K562 (cell line): ENCODE measurements around the gene ARHGAP42. TPM values are rescaled to one million over a fixed set of nuclear protein-coding genes. Genes with fewer than 3 reads are reported as not detected.

Experiments used
- ATAC-seq: fragments of 200-7000 bp; cut with Tn5 transposase; 3 replicates; pipeline ENCODE4 v1.9.1; 2020; ENCODE audit warnings: moderate library complexity
- BruUV-seq: library from RNA; stranded (reverse); fragments of 400-500 nt; replicated peaks from 2 replicates; lab custom pipeline; 2021; lab: Mats Ljungman, UMichigan
- CTCF ChIA-PET: fragments of 300-600 bp; formaldehyde crosslinking; extraction: SDS; loops from one replicate; lab custom pipeline; 2021; ENCODE audit warnings: low intra/inter-chr PET ratio; lab: Yijun Ruan, JAX
- POLR2A ChIA-PET: fragments of 300-600, 350-650 bp; sonication (Branson Sonifier 250); formaldehyde crosslinking; extraction: SDS; loops from one replicate; lab custom pipeline; 2021; ENCODE audit warnings: antibody characterized with exemption, inconsistent platforms; lab: Yijun Ruan, JAX
- DNase-seq, 4 experiments: peaks; one replicate each; pipeline versions ENCODE4 v3.0.0 to v3.0.0-alpha.2; 2011 to 2018; ENCODE audit warnings: low spot score in 3 of 4, mixed read lengths in 3 of 4; ENCODE audit errors: extremely low read depth in 1 of 4
- FAIRE-seq: peaks from 2 replicates; lab custom pipeline; 2011; peaks lifted over from hg19 to GRCh38; lab: Jason Lieb, UNC
- H2AFZ ChIP-seq: 2 replicates; pipeline ENCODE4 v1.6.0; 2011; ENCODE audit warnings: low read depth, low read length, control low read depth, inconsistent platforms
- H3K27ac ChIP-seq: fragments of 200-600 bp; 3 replicates; pipeline ENCODE4 v1.8.0; 2011; ENCODE audit warnings: low read depth, mild to moderate bottlenecking, control low read depth, inconsistent platforms, low read length, moderate library complexity, mixed read lengths; ENCODE audit errors: extremely low read depth
- H3K27me3 ChIP-seq, 2 experiments: fragments of 300-600 bp in 1 of 2; 2 replicates in 1 of 2; 3 replicates in 1 of 2; pipeline versions ENCODE4 v1.6.0 to v1.8.0; 2011; ENCODE audit warnings: inconsistent platforms in 2 of 2, low read length in 2 of 2, mild to moderate bottlenecking in 1 of 2, mixed read lengths in 1 of 2, moderate library complexity in 1 of 2; ENCODE audit not compliant: control insufficient read depth in 2 of 2, insufficient read depth in 2 of 2
- H3K36me3 ChIP-seq: fragments of 300-600 bp; 3 replicates; pipeline ENCODE4 v1.8.0; 2011; ENCODE audit warnings: mild to moderate bottlenecking, low read length, inconsistent platforms; ENCODE audit not compliant: control insufficient read depth, insufficient read depth
- H3K4me1 ChIP-seq, 2 experiments: fragments of 200-600 bp in 1 of 2; replicated peaks in 1 of 2; 2 replicates in 1 of 2; 3 replicates in 1 of 2; pipeline versions ENCODE4 v1.5.1 to v1.8.0; 2011; ENCODE audit warnings: inconsistent platforms in 2 of 2, low read length in 2 of 2, mild to moderate bottlenecking in 1 of 2, mixed read lengths in 1 of 2, moderate library complexity in 1 of 2; ENCODE audit not compliant: control insufficient read depth in 2 of 2, insufficient read depth in 2 of 2
- H3K4me2 ChIP-seq: 2 replicates; pipeline ENCODE4 v1.6.1; 2011; ENCODE audit warnings: low read length, control low read depth, inconsistent platforms, mixed read lengths; ENCODE audit not compliant: insufficient read depth
- H3K4me3 ChIP-seq: fragments of 200-600 bp; sonication (generic), shearing (Covaris generic); 2 replicates; pipeline ENCODE4 v1.5.1; 2016; ENCODE audit warnings: control low read depth, inconsistent platforms
- H3K79me2 ChIP-seq: fragments of 200-600 bp; 3 replicates; pipeline ENCODE4 v1.8.0; 2011; ENCODE audit warnings: low read length, inconsistent platforms; ENCODE audit not compliant: control insufficient read depth, insufficient read depth
- H3K9ac ChIP-seq, 2 experiments: 2 replicates each; pipeline versions ENCODE4 v1.6.0 to v1.6.1; 2011; ENCODE audit warnings: low read depth in 2 of 2, low read length in 2 of 2, control low read depth in 1 of 2, inconsistent platforms in 1 of 2, mild to moderate bottlenecking in 1 of 2, mixed read lengths in 1 of 2; ENCODE audit not compliant: insufficient read depth in 1 of 2
- H3K9me1 ChIP-seq: one replicate; pipeline ENCODE4 v1.6.0; 2011; ENCODE audit warnings: inconsistent platforms, mild to moderate bottlenecking, low read length, moderate library complexity; ENCODE audit not compliant: control insufficient read depth, insufficient read depth
- H3K9me3 ChIP-seq: replicated peaks from 2 replicates; pipeline ENCODE4 v1.5.1; 2011; ENCODE audit warnings: low read depth, low read length, inconsistent platforms; ENCODE audit not compliant: control insufficient read depth, insufficient read depth
- H4K20me1 ChIP-seq: replicated peaks from 2 replicates; pipeline ENCODE4 v1.6.1; 2011; ENCODE audit warnings: low read length, inconsistent platforms, mixed read lengths; ENCODE audit not compliant: control insufficient read depth, insufficient read depth
- NCOA6 ChIP-seq: fragments of 450-650 bp; IDR thresholded peaks from 2 replicates; pipeline ENCODE4 v1.6.1; 2017; ENCODE audit warnings: mild to moderate bottlenecking
- PRPF4 ChIP-seq: fragments of 200-400 bp; formaldehyde crosslinking; IDR thresholded peaks from one replicate; pipeline ENCODE4 v1.6.1; 2017; ENCODE audit warnings: low read length, low read depth, mild to moderate bottlenecking; ENCODE audit not compliant: insufficient read depth, poor library complexity, severe bottlenecking
- RBM25 ChIP-seq: fragments of 200-400 bp; formaldehyde crosslinking; IDR thresholded peaks from 2 replicates; pipeline ENCODE4 v1.6.1; 2018; ENCODE audit warnings: low read length, low read depth, moderate library complexity; ENCODE audit not compliant: severe bottlenecking
- RHOXF2B ChIP-seq: fragments of 250-450 bp; sonication (Bioruptor Pico); conservative IDR thresholded peaks from 2 replicates; pipeline ENCODE4 v1.5.1; 2021
- ZBTB7A ChIP-seq: IDR thresholded peaks from 2 replicates; pipeline ENCODE4 v1.6.1; 2011; ENCODE audit warnings: low read depth, mild to moderate bottlenecking, low read length, moderate library complexity, borderline replicate concordance; ENCODE audit not compliant: control insufficient read depth
- ZNF324 ChIP-seq: fragments of 250-450 bp; sonication (Bioruptor Pico); IDR thresholded peaks from 2 replicates; pipeline ENCODE4 v1.4.0; 2020; ENCODE audit warnings: mild to moderate bottlenecking
- WGBS: fragments of 100-300 bp; shearing (Covaris generic); methylation state at CpG from one replicate; pipeline ENCODE4 v1.1.6; 2016; ENCODE audit warnings: low coverage, mixed read lengths; ENCODE audit not compliant: insufficient coverage; ENCODE audit errors: missing lambda C conversion rate; 5-methylcytosine and 5-hydroxymethylcytosine counted together
- in situ Hi-C: fragments of 300-500 bp; cut with MboI; formaldehyde crosslinking; loops from 4 replicates; pipeline ENCODE4 v1.15.0; 2018; ENCODE audit warnings: inconsistent platforms, mixed read lengths
- intact Hi-C: fragments of 100-400 bp; cut with micrococcal nuclease; formaldehyde crosslinking; loops from 2 replicates; pipeline ENCODE4 v1.14.2; 2022
- polyA plus RNA-seq, 8 experiments: library from polyadenylated mRNA; depleted of rRNA in 4 of 8; stranded (reverse) in 5 of 8; unstranded in 3 of 8; fragments of >200 nt; fragmentation: Nextera tagmentation in 2 of 8; fragmentation: Illumina TruSeq in 1 of 8; extraction: Ambion mirVana in 2 of 8; extraction: Trizol in 1 of 8; gene quantifications; 2 replicates each; pipeline versions ENCODE4 v1.2.1 to v1.2.3, GENCODE V29; 2011 to 2014; ENCODE audit warnings: inconsistent platforms in 1 of 8, missing spikeins in 1 of 8
- total RNA-seq, 7 experiments: library from RNA; depleted of rRNA in 6 of 7; stranded (reverse); fragments of >200 nt in 6 of 7; fragmentation: Illumina TruSeq in 2 of 7; extraction: Trizol in 2 of 7; gene quantifications; 2 replicates each; pipeline versions ENCODE4 v1.2.1 to v1.2.3, GENCODE V29; 2011 to 2021; ENCODE audit warnings: low replicate concordance in 1 of 7
- TF ChIP-seq, protein P1 (sequence below): sonication (generic); formaldehyde crosslinking; IDR thresholded peaks from 2 replicates; pipeline ENCODE4 v1.8.0; 2022; ENCODE audit warnings: mild to moderate bottlenecking, missing genetic modification reagents
- TF ChIP-seq, protein P2 (sequence below): fragments of 200-400 bp; formaldehyde crosslinking; IDR thresholded peaks from 2 replicates; pipeline ENCODE4 v1.6.1; 2017; ENCODE audit warnings: mild to moderate bottlenecking, low read depth, low read length, moderate library complexity
- TF ChIP-seq, protein P3 (sequence below): fragments of 250-450 bp; sonication (Bioruptor Pico); IDR thresholded peaks from 2 replicates; pipeline ENCODE4 v1.5.0; 2022; ENCODE audit warnings: mild to moderate bottlenecking
- TF ChIP-seq, protein P4 (sequence below): fragments of 250-450 bp; sonication (Bioruptor Pico); IDR thresholded peaks from 2 replicates; pipeline ENCODE4 v1.8.0; 2021; ENCODE audit warnings: moderate library complexity, mild to moderate bottlenecking, inconsistent platforms

ARHGAP42 gene
- total and polyA plus RNA-seq, 9 of the 15 experiments (the other 6 are each of a cell fraction or from before 2014, with no cell fraction given) = 0.95 to 6.1 (median 2.4) TPM

DNA sequence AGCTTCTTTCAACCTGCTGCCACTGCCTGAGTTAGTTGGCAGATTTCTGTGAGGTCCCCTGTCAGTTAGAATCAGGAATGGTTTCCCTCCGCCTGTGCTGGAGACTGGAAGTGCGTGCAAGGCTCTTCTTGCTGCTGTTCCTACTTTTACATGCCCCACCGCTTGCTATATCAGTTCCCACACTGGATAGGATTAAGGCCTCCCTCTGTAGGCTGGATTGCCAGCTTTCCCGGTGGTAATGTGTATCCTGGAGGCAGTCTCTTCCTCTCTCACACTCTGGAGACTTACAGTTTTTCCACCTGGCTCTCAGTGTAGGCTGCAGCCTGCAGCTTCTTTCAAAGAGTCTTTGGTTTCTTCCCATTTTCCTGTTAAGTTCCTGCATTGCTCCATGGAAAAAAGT, 66.5 kb downstream of the ARHGAP42 start (continued):
- TF ChIP-seq, protein P1, sequence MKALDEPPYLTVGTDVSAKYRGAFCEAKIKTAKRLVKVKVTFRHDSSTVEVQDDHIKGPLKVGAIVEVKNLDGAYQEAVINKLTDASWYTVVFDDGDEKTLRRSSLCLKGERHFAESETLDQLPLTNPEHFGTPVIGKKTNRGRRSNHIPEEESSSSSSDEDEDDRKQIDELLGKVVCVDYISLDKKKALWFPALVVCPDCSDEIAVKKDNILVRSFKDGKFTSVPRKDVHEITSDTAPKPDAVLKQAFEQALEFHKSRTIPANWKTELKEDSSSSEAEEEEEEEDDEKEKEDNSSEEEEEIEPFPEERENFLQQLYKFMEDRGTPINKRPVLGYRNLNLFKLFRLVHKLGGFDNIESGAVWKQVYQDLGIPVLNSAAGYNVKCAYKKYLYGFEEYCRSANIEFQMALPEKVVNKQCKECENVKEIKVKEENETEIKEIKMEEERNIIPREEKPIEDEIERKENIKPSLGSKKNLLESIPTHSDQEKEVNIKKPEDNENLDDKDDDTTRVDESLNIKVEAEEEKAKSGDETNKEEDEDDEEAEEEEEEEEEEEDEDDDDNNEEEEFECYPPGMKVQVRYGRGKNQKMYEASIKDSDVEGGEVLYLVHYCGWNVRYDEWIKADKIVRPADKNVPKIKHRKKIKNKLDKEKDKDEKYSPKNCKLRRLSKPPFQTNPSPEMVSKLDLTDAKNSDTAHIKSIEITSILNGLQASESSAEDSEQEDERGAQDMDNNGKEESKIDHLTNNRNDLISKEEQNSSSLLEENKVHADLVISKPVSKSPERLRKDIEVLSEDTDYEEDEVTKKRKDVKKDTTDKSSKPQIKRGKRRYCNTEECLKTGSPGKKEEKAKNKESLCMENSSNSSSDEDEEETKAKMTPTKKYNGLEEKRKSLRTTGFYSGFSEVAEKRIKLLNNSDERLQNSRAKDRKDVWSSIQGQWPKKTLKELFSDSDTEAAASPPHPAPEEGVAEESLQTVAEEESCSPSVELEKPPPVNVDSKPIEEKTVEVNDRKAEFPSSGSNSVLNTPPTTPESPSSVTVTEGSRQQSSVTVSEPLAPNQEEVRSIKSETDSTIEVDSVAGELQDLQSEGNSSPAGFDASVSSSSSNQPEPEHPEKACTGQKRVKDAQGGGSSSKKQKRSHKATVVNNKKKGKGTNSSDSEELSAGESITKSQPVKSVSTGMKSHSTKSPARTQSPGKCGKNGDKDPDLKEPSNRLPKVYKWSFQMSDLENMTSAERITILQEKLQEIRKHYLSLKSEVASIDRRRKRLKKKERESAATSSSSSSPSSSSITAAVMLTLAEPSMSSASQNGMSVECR (CRISPR knock-in tag) = no peak

DNA sequence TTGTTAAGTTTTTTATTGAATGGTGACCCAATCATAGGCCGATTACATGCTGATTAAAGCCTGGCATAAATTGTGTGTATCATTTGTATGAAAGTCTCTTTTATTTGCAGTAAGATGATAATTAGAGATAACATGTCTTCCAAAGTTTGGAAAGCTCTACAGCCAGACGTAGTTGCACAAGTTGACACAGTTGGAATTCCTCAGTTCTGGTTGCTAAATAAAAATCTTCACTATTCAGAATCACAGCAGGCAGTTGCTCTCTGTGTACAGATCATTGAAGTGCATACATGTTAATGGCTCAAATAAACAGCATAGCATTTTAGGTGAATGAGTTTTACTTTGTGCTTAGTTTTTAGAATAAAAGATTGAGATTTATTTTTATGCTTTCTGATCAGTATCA, 69.5 kb downstream of the ARHGAP42 start:
- Histone ChIP-seq H3K9ac (no peak overlapping the region), H3K4me1 (peaks cover 0 to 2% of the 10 kb centered on the region in 2 experiments; a peak in 2 of 5 replicates), H3K9me1 (no peaks in the 10 kb centered on the region), H3K4me3 (no peak overlapping the region), H3K4me2 (no peak overlapping the region), H2AFZ (no peak overlapping the region), H3K36me3 (no peaks in the 10 kb centered on the region), H3K79me2 (no peaks in the 10 kb centered on the region), H3K9me3 (no peaks in the 10 kb centered on the region), H3K27ac (no peak overlapping the region), H3K27me3 (no peaks in the 10 kb centered on the region), H4K20me1 (no peaks in the 10 kb centered on the region)
- no TSS peak for BruUV-seq
- in situ Hi-C loops = no loop called here
- 22% methylated on average over 2 of the region's 2 CpGs for WGBS
- FAIRE-seq (no peak), ATAC-seq (no peak), DNase-seq (no peak)
- ChIA-PET CTCF (no interaction called here), POLR2A (no interaction called here)
- intact Hi-C loops = no loop called here
- TF ChIP-seq ZBTB7A (no peak), ZNF324 (CRISPR knock-in tag) (no peak), RBM25 (no peak), NCOA6 (no peak), PRPF4 (no peak), RHOXF2B (CRISPR knock-in tag) (no peak)
- TF ChIP-seq, protein P2, sequence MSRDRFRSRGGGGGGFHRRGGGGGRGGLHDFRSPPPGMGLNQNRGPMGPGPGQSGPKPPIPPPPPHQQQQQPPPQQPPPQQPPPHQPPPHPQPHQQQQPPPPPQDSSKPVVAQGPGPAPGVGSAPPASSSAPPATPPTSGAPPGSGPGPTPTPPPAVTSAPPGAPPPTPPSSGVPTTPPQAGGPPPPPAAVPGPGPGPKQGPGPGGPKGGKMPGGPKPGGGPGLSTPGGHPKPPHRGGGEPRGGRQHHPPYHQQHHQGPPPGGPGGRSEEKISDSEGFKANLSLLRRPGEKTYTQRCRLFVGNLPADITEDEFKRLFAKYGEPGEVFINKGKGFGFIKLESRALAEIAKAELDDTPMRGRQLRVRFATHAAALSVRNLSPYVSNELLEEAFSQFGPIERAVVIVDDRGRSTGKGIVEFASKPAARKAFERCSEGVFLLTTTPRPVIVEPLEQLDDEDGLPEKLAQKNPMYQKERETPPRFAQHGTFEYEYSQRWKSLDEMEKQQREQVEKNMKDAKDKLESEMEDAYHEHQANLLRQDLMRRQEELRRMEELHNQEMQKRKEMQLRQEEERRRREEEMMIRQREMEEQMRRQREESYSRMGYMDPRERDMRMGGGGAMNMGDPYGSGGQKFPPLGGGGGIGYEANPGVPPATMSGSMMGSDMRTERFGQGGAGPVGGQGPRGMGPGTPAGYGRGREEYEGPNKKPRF = no peak
- TF ChIP-seq, protein P3, sequence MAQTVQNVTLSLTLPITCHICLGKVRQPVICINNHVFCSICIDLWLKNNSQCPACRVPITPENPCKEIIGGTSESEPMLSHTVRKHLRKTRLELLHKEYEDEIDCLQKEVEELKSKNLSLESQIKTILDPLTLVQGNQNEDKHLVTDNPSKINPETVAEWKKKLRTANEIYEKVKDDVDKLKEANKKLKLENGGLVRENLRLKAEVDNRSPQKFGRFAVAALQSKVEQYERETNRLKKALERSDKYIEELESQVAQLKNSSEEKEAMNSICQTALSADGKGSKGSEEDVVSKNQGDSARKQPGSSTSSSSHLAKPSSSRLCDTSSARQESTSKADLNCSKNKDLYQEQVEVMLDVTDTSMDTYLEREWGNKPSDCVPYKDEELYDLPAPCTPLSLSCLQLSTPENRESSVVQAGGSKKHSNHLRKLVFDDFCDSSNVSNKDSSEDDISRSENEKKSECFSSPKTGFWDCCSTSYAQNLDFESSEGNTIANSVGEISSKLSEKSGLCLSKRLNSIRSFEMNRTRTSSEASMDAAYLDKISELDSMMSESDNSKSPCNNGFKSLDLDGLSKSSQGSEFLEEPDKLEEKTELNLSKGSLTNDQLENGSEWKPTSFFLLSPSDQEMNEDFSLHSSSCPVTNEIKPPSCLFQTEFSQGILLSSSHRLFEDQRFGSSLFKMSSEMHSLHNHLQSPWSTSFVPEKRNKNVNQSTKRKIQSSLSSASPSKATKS = no peak
- TF ChIP-seq, protein P4, sequence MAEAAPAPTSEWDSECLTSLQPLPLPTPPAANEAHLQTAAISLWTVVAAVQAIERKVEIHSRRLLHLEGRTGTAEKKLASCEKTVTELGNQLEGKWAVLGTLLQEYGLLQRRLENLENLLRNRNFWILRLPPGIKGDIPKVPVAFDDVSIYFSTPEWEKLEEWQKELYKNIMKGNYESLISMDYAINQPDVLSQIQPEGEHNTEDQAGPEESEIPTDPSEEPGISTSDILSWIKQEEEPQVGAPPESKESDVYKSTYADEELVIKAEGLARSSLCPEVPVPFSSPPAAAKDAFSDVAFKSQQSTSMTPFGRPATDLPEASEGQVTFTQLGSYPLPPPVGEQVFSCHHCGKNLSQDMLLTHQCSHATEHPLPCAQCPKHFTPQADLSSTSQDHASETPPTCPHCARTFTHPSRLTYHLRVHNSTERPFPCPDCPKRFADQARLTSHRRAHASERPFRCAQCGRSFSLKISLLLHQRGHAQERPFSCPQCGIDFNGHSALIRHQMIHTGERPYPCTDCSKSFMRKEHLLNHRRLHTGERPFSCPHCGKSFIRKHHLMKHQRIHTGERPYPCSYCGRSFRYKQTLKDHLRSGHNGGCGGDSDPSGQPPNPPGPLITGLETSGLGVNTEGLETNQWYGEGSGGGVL (CRISPR knock-in tag) = no peak
